HT1080 (cell line): ENCODE results near the gene PRKCB. TPM values are rescaled to one million over a fixed set of nuclear protein-coding genes. Genes with fewer than 3 reads are reported as not detected.

Experiments used
- DNase-seq: peaks from one replicate; pipeline ENCODE4 v3.0.0-alpha.2; 2015; ENCODE audit warnings: low read depth
- total RNA-seq: library from RNA; depleted of rRNA; stranded (reverse); fragments of >200 nt; shearing (Covaris generic); gene quantifications from 2 replicates; pipeline ENCODE4 v1.2.3, GENCODE V29; 2014

Gene PRKCB
- total RNA-seq, 1 experiment from 2014 or later = not detected

- DNase-seq = no peak
Measured at GRCh38 chr16:23863511-23864422, 28.0 kb downstream of the PRKCB start.

GRCh38 chr16:23865853-23866252 lies 30.1 kb downstream of the PRKCB start:
- DNase-seq = no peak

- DNase-seq = no peak
Measured at GRCh38 chr16:23866621-23867020, 30.8 kb downstream of the PRKCB start.

- DNase-seq = no peak
Measured at GRCh38 chr16:23867566-23867965, 31.8 kb downstream of the PRKCB start.

GRCh38 chr16:23868136-23868535 lies 32.4 kb downstream of the PRKCB start:
- no peak for DNase-seq

GRCh38 chr16:23869052-23869451 lies 33.3 kb downstream of the PRKCB start:
- DNase-seq = no peak

- no peak for DNase-seq
Measured at GRCh38 chr16:23871924-23872323, 36.1 kb downstream of the PRKCB start.

GRCh38 chr16:23874613-23875294 lies 39.0 kb downstream of the PRKCB start:
- DNase-seq = no peak

- no peak for DNase-seq
Measured at GRCh38 chr16:23876256-23876896, 40.6 kb downstream of the PRKCB start.

GRCh38 chr16:23877107-23878070 lies 41.6 kb downstream of the PRKCB start:
- no peak for DNase-seq

- DNase-seq = no peak
Measured at GRCh38 chr16:23879735-23880373, 44.1 kb downstream of the PRKCB start.

- no peak for DNase-seq
Measured at GRCh38 chr16:23889189-23889588, 53.4 kb downstream of the PRKCB start.

GRCh38 chr16:23893986-23894385 lies 58.2 kb downstream of the PRKCB start:
- DNase-seq = no peak

- no peak for DNase-seq
Measured at GRCh38 chr16:23895052-23895451, 59.3 kb downstream of the PRKCB start.

- DNase-seq = no peak
Measured at GRCh38 chr16:23896832-23897821, 61.3 kb downstream of the PRKCB start.

GRCh38 chr16:23898682-23899430 lies 63.1 kb downstream of the PRKCB start:
- no peak for DNase-seq

- DNase-seq = no peak
Measured at GRCh38 chr16:23899869-23900268, 64.1 kb downstream of the PRKCB start.

- no peak for DNase-seq
Measured at GRCh38 chr16:23900480-23901177, 64.8 kb downstream of the PRKCB start.
